ENCODE measurements around the gene DDI2. TPM values are rescaled to one million over a fixed set of nuclear protein-coding genes. Genes with fewer than 3 reads are reported as not detected.

Gene DDI2
- polyA plus RNA-seq, 1 donor from 2014 or later = 3.8 TPM

- Histone ChIP-seq H3K9me2 (ENCODE audit: insufficient read depth, low read length) (no peaks in the 10 kb centered on the region), H3F3A (ENCODE audit: insufficient read depth, low read length, poor library complexity, severe bottlenecking) (no peaks in the 10 kb centered on the region), H3K9ac (ENCODE audit: low read length) (no peak overlapping the region), H3K9me3 (ENCODE audit: low read length) (no peaks in the 10 kb centered on the region), H3K4me2 (ENCODE audit: low read length) (no peak overlapping the region), H3K36me3 (ENCODE audit: insufficient read depth, low read length) (no peaks in the 10 kb centered on the region), H3K79me2 (replicated peaks; ENCODE audit: insufficient read depth, low read length) (no peaks in the 10 kb centered on the region), H3K27ac (ENCODE audit: low read length) (no peak overlapping the region), H2AFZ (ENCODE audit: low read depth, low read length) (no peak overlapping the region), H3K27me3 (ENCODE audit: insufficient read depth, low read depth, low read length) (no peaks in the 10 kb centered on the region), H4K20me1 (ENCODE audit: insufficient read depth) (no peaks in the 10 kb centered on the region), H3K4me3 (ENCODE audit: low read length) (no peak overlapping the region)
- TF ChIP-seq EZH2 (IDR thresholded peaks at IDR 0.05; ENCODE audit: borderline replicate concordance, insufficient read depth, low read length, poor library complexity, severe bottlenecking) = no peak
- TF ChIP-seq MXI1 (conservative IDR thresholded peaks at IDR 0.05; ENCODE audit: poor library complexity, severe bottlenecking) = no peak
- no peak for TF ChIP-seq TAF1 (IDR thresholded peaks at IDR 0.05; ENCODE audit: low read depth)
- no peak for TF ChIP-seq RAD21 (conservative IDR thresholded peaks at IDR 0.05)
- TF ChIP-seq, protein P1, sequence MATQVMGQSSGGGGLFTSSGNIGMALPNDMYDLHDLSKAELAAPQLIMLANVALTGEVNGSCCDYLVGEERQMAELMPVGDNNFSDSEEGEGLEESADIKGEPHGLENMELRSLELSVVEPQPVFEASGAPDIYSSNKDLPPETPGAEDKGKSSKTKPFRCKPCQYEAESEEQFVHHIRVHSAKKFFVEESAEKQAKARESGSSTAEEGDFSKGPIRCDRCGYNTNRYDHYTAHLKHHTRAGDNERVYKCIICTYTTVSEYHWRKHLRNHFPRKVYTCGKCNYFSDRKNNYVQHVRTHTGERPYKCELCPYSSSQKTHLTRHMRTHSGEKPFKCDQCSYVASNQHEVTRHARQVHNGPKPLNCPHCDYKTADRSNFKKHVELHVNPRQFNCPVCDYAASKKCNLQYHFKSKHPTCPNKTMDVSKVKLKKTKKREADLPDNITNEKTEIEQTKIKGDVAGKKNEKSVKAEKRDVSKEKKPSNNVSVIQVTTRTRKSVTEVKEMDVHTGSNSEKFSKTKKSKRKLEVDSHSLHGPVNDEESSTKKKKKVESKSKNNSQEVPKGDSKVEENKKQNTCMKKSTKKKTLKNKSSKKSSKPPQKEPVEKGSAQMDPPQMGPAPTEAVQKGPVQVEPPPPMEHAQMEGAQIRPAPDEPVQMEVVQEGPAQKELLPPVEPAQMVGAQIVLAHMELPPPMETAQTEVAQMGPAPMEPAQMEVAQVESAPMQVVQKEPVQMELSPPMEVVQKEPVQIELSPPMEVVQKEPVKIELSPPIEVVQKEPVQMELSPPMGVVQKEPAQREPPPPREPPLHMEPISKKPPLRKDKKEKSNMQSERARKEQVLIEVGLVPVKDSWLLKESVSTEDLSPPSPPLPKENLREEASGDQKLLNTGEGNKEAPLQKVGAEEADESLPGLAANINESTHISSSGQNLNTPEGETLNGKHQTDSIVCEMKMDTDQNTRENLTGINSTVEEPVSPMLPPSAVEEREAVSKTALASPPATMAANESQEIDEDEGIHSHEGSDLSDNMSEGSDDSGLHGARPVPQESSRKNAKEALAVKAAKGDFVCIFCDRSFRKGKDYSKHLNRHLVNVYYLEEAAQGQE (IDR thresholded peaks at IDR 0.05; ENCODE audit: borderline replicate concordance) = no peak
- TF ChIP-seq EP300 (conservative IDR thresholded peaks at IDR 0.05; ENCODE audit: poor library complexity, severe bottlenecking) = no peak
- TF ChIP-seq, protein P2, sequence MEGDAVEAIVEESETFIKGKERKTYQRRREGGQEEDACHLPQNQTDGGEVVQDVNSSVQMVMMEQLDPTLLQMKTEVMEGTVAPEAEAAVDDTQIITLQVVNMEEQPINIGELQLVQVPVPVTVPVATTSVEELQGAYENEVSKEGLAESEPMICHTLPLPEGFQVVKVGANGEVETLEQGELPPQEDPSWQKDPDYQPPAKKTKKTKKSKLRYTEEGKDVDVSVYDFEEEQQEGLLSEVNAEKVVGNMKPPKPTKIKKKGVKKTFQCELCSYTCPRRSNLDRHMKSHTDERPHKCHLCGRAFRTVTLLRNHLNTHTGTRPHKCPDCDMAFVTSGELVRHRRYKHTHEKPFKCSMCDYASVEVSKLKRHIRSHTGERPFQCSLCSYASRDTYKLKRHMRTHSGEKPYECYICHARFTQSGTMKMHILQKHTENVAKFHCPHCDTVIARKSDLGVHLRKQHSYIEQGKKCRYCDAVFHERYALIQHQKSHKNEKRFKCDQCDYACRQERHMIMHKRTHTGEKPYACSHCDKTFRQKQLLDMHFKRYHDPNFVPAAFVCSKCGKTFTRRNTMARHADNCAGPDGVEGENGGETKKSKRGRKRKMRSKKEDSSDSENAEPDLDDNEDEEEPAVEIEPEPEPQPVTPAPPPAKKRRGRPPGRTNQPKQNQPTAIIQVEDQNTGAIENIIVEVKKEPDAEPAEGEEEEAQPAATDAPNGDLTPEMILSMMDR (IDR thresholded peaks at IDR 0.05; ENCODE audit: poor library complexity, severe bottlenecking) = no peak
- no peak for TF ChIP-seq SMC3 (conservative IDR thresholded peaks at IDR 0.05; ENCODE audit: poor library complexity)
- no peak for TF ChIP-seq POLR2AphosphoS5 (IDR thresholded peaks at IDR 0.05)
Measured at GRCh38 chr1:15669074-15669473, 51.8 kb downstream of the DDI2 start.

DNA sequence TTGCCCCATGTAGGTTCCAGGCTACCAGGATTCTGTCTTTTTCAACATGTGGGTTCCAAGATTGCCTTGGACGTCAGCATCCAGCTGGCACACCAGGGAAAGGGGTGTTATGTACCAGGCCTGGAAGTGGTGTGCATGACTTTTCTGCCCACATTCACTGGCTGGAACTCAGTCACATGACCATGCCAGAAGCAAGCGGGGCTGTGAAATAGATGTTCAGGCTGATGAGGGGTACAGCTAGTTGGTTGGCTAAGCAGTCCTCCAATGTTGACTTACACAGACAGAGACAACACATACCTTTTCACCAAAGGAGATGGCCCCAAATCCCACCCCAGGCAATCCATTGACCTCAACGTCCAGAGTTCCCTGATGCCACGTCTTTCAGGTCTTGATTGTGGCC, 52.6 kb downstream of the DDI2 start:
- Histone ChIP-seq H3K36me3 (ENCODE audit: insufficient read depth, low read length) (no peaks in the 10 kb centered on the region), H3K27me3 (ENCODE audit: insufficient read depth, low read depth, low read length) (no peaks in the 10 kb centered on the region), H3K27ac (ENCODE audit: low read length) (no peak overlapping the region), H3K9me3 (ENCODE audit: low read length) (no peaks in the 10 kb centered on the region), H3K79me2 (replicated peaks; ENCODE audit: insufficient read depth, low read length) (no peaks in the 10 kb centered on the region), H3K9me2 (ENCODE audit: insufficient read depth, low read length) (no peaks in the 10 kb centered on the region), H3K4me2 (ENCODE audit: low read length) (no peak overlapping the region), H3K9ac (ENCODE audit: low read length) (no peak overlapping the region), H2AFZ (ENCODE audit: low read depth, low read length) (no peak overlapping the region), H3F3A (ENCODE audit: insufficient read depth, low read length, poor library complexity, severe bottlenecking) (no peaks in the 10 kb centered on the region), H4K20me1 (ENCODE audit: insufficient read depth) (no peaks in the 10 kb centered on the region), H3K4me3 (ENCODE audit: low read length) (no peak overlapping the region)
- TF ChIP-seq EZH2 (IDR thresholded peaks at IDR 0.05; ENCODE audit: borderline replicate concordance, insufficient read depth, low read length, poor library complexity, severe bottlenecking) = no peak
- TF ChIP-seq, protein P1 (IDR thresholded peaks at IDR 0.05; ENCODE audit: borderline replicate concordance) = no peak
- TF ChIP-seq MXI1 (conservative IDR thresholded peaks at IDR 0.05; ENCODE audit: poor library complexity, severe bottlenecking) = no peak
- TF ChIP-seq TAF1 (IDR thresholded peaks at IDR 0.05; ENCODE audit: low read depth) = no peak
- no peak for TF ChIP-seq SMC3 (conservative IDR thresholded peaks at IDR 0.05; ENCODE audit: poor library complexity)
- TF ChIP-seq, protein P2 (IDR thresholded peaks at IDR 0.05; ENCODE audit: poor library complexity, severe bottlenecking) = no peak
- TF ChIP-seq EP300 (conservative IDR thresholded peaks at IDR 0.05; ENCODE audit: poor library complexity, severe bottlenecking) = no peak
- no peak for TF ChIP-seq RAD21 (conservative IDR thresholded peaks at IDR 0.05)
- no peak for TF ChIP-seq POLR2AphosphoS5 (IDR thresholded peaks at IDR 0.05)

Measured in neural cell (in vitro differentiated cells).